Endodermal cell (in vitro differentiated cells): ENCODE results near the gene S100A5. TPM values are rescaled to one million over a fixed set of nuclear protein-coding genes. Genes with fewer than 3 reads are reported as not detected.

Source experiments
- DNase-seq: peaks from one replicate; pipeline ENCODE4 v3.0.0-alpha.2; 2017
- H3K27ac ChIP-seq: 2 replicates; pipeline ENCODE4 v1.5.1; 2013; ENCODE audit warnings: mild to moderate bottlenecking, low read depth, low read length, moderate library complexity
- H3K27me3 ChIP-seq: 2 replicates; pipeline ENCODE4 v1.6.1; 2013; ENCODE audit warnings: mild to moderate bottlenecking, low read length, moderate library complexity; ENCODE audit not compliant: insufficient read depth, control insufficient read depth, poor library complexity, severe bottlenecking
- H3K36me3 ChIP-seq: 2 replicates; pipeline ENCODE4 v1.7.0; 2013; ENCODE audit warnings: mild to moderate bottlenecking, low read length, moderate library complexity; ENCODE audit not compliant: control insufficient read depth, insufficient read depth
- H3K4me1 ChIP-seq: one replicate; pipeline ENCODE4 v1.7.0; 2013; ENCODE audit warnings: low read length; ENCODE audit not compliant: control insufficient read depth, insufficient read depth
- H3K4me3 ChIP-seq: 2 replicates; pipeline ENCODE4 v1.5.1; 2013; ENCODE audit warnings: mild to moderate bottlenecking, low read length, moderate library complexity
- H3K9ac ChIP-seq: 2 replicates; pipeline ENCODE4 v1.6.1; 2013; ENCODE audit warnings: mild to moderate bottlenecking, low read length, moderate library complexity; ENCODE audit not compliant: poor library complexity, severe bottlenecking; ENCODE audit errors: extremely low read depth
- H3K9me3 ChIP-seq: 2 replicates; pipeline ENCODE4 v1.6.1; 2013; ENCODE audit warnings: mild to moderate bottlenecking, low read length, moderate library complexity; ENCODE audit not compliant: control insufficient read depth
- H3K27ac Mint-ChIP-seq: 2 replicates; pipeline ENCODE4 v1.8.0; 2020; ENCODE audit warnings: mixed read lengths
- H3K27me3 Mint-ChIP-seq: 2 replicates; pipeline ENCODE4 v1.8.0; 2021; ENCODE audit warnings: mild to moderate bottlenecking, mixed read lengths; ENCODE audit not compliant: insufficient read depth
- H3K36me3 Mint-ChIP-seq: 2 replicates; pipeline ENCODE4 v1.8.0; 2020; ENCODE audit warnings: low read depth, mixed read lengths
- H3K4me1 Mint-ChIP-seq: 2 replicates; pipeline ENCODE4 v1.8.0; 2020; ENCODE audit warnings: mixed read lengths
- H3K4me3 Mint-ChIP-seq: 2 replicates; pipeline ENCODE4 v1.8.0; 2020; ENCODE audit warnings: mild to moderate bottlenecking, moderate library complexity, mixed read lengths
- H3K9me3 Mint-ChIP-seq: 2 replicates; pipeline ENCODE4 v1.8.0; 2020; ENCODE audit warnings: mild to moderate bottlenecking, mixed read lengths
- CTCF ChIP-seq: fragments of 200-600 bp; sonication (generic); conservative IDR thresholded peaks from 2 replicates; pipeline ENCODE4 v1.5.0; 2021; ENCODE audit warnings: antibody characterized with exemption, mild to moderate bottlenecking
- WGBS, 2 experiments: methylation state at CpG; one replicate each; pipeline versions ENCODE4 v1.1.5 to v1.1.7; 2013; ENCODE audit warnings: missing lambda C conversion rate in 2 of 2, mixed read lengths in 1 of 2; ENCODE audit not compliant: insufficient coverage in 1 of 2, insufficient read length in 1 of 2; 5-methylcytosine and 5-hydroxymethylcytosine counted together
- total RNA-seq, 2 donors: library from RNA; stranded (reverse); fragmentation: NEBNext Ultra II Directional in 1 of 2; extraction: Animal tissue kit (Norgen Biotek cat#: 25700) in 1 of 2; gene quantifications; 2 replicates in 1 of 2; 3 replicates in 1 of 2; pipeline ENCODE4 v1.2.1, GENCODE V29; 2021

The S100A5 gene
- total RNA-seq, 2 donors from 2014 or later = not detected

GRCh38 chr1:153507926-153508583 is 32.7 kb downstream of the S100A5 start:
- no peak for TF ChIP-seq CTCF

GRCh38 chr1:153506831-153507413 is 33.8 kb downstream of the S100A5 start:
- Mint-ChIP-seq H3K4me3 (no peak overlapping the region), H3K4me1 (no peaks in the 10 kb centered on the region), H3K27me3 (peaks cover 30% of the 10 kb centered on the region), H3K27ac (no peak overlapping the region), H3K36me3 (no peaks in the 10 kb centered on the region), H3K9me3 (no peaks in the 10 kb centered on the region)
- Histone ChIP-seq H3K4me1 (no peaks in the 10 kb centered on the region), H3K9ac (no peak overlapping the region), H3K36me3 (no peaks in the 10 kb centered on the region), H3K9me3 (no peaks in the 10 kb centered on the region), H3K27ac (no peak overlapping the region), H3K4me3 (no peak overlapping the region), H3K27me3 (peaks cover 5% of the 10 kb centered on the region)
- WGBS, 2 experiments = 74 to 100% methylated on average over 1 to 7 of the region's 7 CpGs
- DNase-seq = no peak
- no peak for TF ChIP-seq CTCF

More at GRCh38 chr1:153507926-153508583, 32.7 kb downstream of the S100A5 start:
- H3K4me1 ChIP-seq = no peaks in the 10 kb centered on the region
- WGBS, 2 experiments = 86 to 89% methylated on average over 2 to 10 of the region's 11 CpGs
- no peak overlapping the region for H3K27ac Mint-ChIP-seq
- no peak overlapping the region for H3K9ac ChIP-seq
- peaks cover 11% of the 10 kb centered on the region for H3K27me3 ChIP-seq
- peaks cover 39% of the 10 kb centered on the region for H3K27me3 Mint-ChIP-seq
- H3K4me3 ChIP-seq = no peak overlapping the region
- H3K4me1 Mint-ChIP-seq = no peaks in the 10 kb centered on the region
- no peaks in the 10 kb centered on the region for H3K36me3 ChIP-seq
- no peak overlapping the region for H3K27ac ChIP-seq
- no peaks in the 10 kb centered on the region for H3K9me3 Mint-ChIP-seq
- no peaks in the 10 kb centered on the region for H3K9me3 ChIP-seq
- no peaks in the 10 kb centered on the region for H3K36me3 Mint-ChIP-seq
- no peak for DNase-seq
- H3K4me3 Mint-ChIP-seq = no peak overlapping the region

GRCh38 chr1:153506386-153506785 is 34.3 kb downstream of the S100A5 start:
- WGBS, 2 experiments = 93 to 94% methylated on average over 3 to 5 of the region's 5 CpGs
- Histone ChIP-seq H3K36me3 (no peaks in the 10 kb centered on the region), H3K27ac (no peak overlapping the region), H3K27me3 (no peaks in the 10 kb centered on the region), H3K4me3 (no peak overlapping the region), H3K4me1 (no peaks in the 10 kb centered on the region), H3K9ac (no peak overlapping the region), H3K9me3 (no peaks in the 10 kb centered on the region)
- Mint-ChIP-seq H3K9me3 (no peaks in the 10 kb centered on the region), H3K36me3 (no peaks in the 10 kb centered on the region), H3K27ac (no peak overlapping the region), H3K4me1 (no peaks in the 10 kb centered on the region), H3K4me3 (no peak overlapping the region), H3K27me3 (peaks cover 25% of the 10 kb centered on the region)
- DNase-seq = no peak
- no peak for TF ChIP-seq CTCF
